Activated B cell treated with CpG ODN at 0.5 μM for 24 hours (primary cell): Measurements from ENCODE around the gene SMAP1. TPM values are rescaled to one million over a fixed set of nuclear protein-coding genes. Genes with fewer than 3 reads are reported as not detected.

Experiments used
- ATAC-seq: fragments of 200-7000 bp; cut with Tn5 transposase; one replicate; pipeline ENCODE4 v1.10.0; 2021; ENCODE audit warnings: low read depth, mild to moderate bottlenecking, moderate library complexity
- CTCF ChIA-PET: fragments of 350-600 bp; sonication (Branson Sonifier 250); formaldehyde crosslinking; loops from one replicate; lab custom pipeline; 2021; ENCODE audit warnings: antibody characterized with exemption; lab: Charles Lee
- POLR2A ChIA-PET: fragments of 350-600 bp; sonication (Branson Sonifier 250); formaldehyde crosslinking; loops from one replicate; lab custom pipeline; 2021; ENCODE audit warnings: antibody characterized with exemption; lab: Charles Lee
- DNase-seq: peaks from one replicate; pipeline ENCODE4 v3.0.0; 2022
- H3K27ac Mint-ChIP-seq: one replicate; pipeline ENCODE4 v1.8.0; 2020; ENCODE audit warnings: mixed read lengths
- H3K27me3 Mint-ChIP-seq: one replicate; pipeline ENCODE4 v1.8.0; 2021; ENCODE audit warnings: mixed read lengths
- H3K36me3 Mint-ChIP-seq: one replicate; pipeline ENCODE4 v1.8.0; 2021; ENCODE audit warnings: low read depth, mixed read lengths
- H3K4me1 Mint-ChIP-seq: one replicate; pipeline ENCODE4 v1.8.0; 2021; ENCODE audit warnings: mixed read lengths
- H3K4me3 Mint-ChIP-seq: one replicate; pipeline ENCODE4 v1.8.0; 2020; ENCODE audit warnings: mild to moderate bottlenecking, mixed read lengths
- H3K9me3 Mint-ChIP-seq: one replicate; pipeline ENCODE4 v1.8.0; 2020; ENCODE audit warnings: mixed read lengths
- CTCF ChIP-seq: fragments of 200-600 bp; IDR thresholded peaks from one replicate; pipeline ENCODE4 v1.8.0; 2022; ENCODE audit warnings: antibody characterized with exemption, mild to moderate bottlenecking
- intact Hi-C: fragments of 100-400 bp; cut with micrococcal nuclease; formaldehyde crosslinking; loops from one replicate; pipeline ENCODE4 v1.15.1; 2024
- total RNA-seq: library from RNA; stranded (reverse); gene quantifications from 2 replicates; pipeline ENCODE4 v1.2.3, GENCODE V29; 2022

Gene SMAP1
- total RNA-seq, 1 donor from 2014 or later = 21.6 TPM

DNA sequence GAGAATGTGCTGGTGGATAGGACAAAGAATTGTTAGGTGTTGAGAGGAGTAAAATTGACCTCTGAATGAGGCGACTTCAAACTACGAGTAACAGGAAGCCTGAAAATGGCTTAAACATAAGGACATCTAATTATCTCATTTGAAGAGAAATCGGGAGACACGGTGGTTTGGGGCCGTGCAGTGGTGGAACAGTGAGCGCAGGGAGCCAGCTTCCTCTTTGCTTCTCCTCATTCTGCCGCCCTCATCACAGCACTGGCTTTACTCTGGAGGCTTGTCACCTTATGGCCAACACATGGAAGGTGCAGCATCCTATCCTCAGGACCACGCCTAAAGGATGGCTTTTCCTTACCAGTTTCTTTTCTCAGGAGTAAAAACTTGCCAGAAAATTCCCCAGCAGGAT, 174.9 kb downstream of the SMAP1 start:
- Mint-ChIP-seq H3K27ac (no peak overlapping the region), H3K36me3 (peaks cover 27% of the 10 kb centered on the region)

GRCh38 chr6:70843328-70843918, 175.7 kb downstream of the SMAP1 start:
- no peak for DNase-seq
- no peaks in the 10 kb centered on the region for H3K9me3 Mint-ChIP-seq
- H3K36me3 Mint-ChIP-seq = peaks cover 26% of the 10 kb centered on the region
- H3K4me3 Mint-ChIP-seq = no peak overlapping the region
- no peak for TF ChIP-seq CTCF
- no peak for ATAC-seq
- intact Hi-C loops = no loop called here
- H3K4me1 Mint-ChIP-seq = peaks cover 7% of the 10 kb centered on the region
- no peaks in the 10 kb centered on the region for H3K27me3 Mint-ChIP-seq
- H3K27ac Mint-ChIP-seq = no peak overlapping the region
- ChIA-PET CTCF (interaction anchor here (0.5 to 1.9 kb wide), 3 partner anchors 41 to 139 kb away, joined by 4 to 7 read pairs (median 6); no protein-coding TSS in a partner anchor), POLR2A (no interaction called here)

More for the DNA sequence above, 174.9 kb downstream of the SMAP1 start:
- intact Hi-C loops = no loop called here
- CTCF ChIA-PET = interaction anchor here (0.9 kb wide), 1 partner anchor 42 kb away, joined by 4 read pairs; no protein-coding TSS in a partner anchor
- H3K27me3 Mint-ChIP-seq = no peaks in the 10 kb centered on the region
- no peaks in the 10 kb centered on the region for H3K9me3 Mint-ChIP-seq
- H3K4me3 Mint-ChIP-seq = no peak overlapping the region
- peaks cover 5% of the 10 kb centered on the region for H3K4me1 Mint-ChIP-seq
- DNase-seq = no peak
- POLR2A ChIA-PET = no interaction called here
- ATAC-seq = no peak
- no peak for TF ChIP-seq CTCF

DNA sequence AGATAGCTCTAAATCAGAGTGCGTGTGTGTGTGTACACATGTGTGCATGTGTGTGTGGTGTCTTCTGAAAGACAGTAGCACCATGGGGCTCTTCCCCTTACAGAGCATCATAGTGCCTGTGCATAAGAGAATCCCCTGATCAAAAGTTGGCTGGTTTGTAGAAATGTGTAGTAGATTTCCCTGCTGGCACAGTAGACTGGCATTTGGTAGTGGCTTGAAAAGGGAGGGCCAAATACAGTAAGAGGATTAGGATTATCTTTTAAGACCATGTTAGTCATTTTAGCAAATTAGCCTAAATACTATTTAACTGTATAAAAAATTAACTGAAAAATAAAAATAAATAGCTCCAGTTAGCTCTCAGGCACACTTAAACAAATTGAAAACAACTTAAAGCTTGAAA, 176.6 kb downstream of the SMAP1 start:
- H3K9me3 Mint-ChIP-seq = no peaks in the 10 kb centered on the region
- intact Hi-C loops = no loop called here
- no peak overlapping the region for H3K4me3 Mint-ChIP-seq
- ChIA-PET POLR2A (no interaction called here), CTCF (interaction anchor here (1.9 kb wide), 1 partner anchor 40 kb away, joined by 7 read pairs; no protein-coding TSS in a partner anchor)
- peaks cover 21% of the 10 kb centered on the region for H3K36me3 Mint-ChIP-seq
- H3K27me3 Mint-ChIP-seq = no peaks in the 10 kb centered on the region
- no peak for TF ChIP-seq CTCF
- peaks cover 12% of the 10 kb centered on the region for H3K4me1 Mint-ChIP-seq
- no peak for DNase-seq
- H3K27ac Mint-ChIP-seq = no peak overlapping the region
- no peak for ATAC-seq

DNA sequence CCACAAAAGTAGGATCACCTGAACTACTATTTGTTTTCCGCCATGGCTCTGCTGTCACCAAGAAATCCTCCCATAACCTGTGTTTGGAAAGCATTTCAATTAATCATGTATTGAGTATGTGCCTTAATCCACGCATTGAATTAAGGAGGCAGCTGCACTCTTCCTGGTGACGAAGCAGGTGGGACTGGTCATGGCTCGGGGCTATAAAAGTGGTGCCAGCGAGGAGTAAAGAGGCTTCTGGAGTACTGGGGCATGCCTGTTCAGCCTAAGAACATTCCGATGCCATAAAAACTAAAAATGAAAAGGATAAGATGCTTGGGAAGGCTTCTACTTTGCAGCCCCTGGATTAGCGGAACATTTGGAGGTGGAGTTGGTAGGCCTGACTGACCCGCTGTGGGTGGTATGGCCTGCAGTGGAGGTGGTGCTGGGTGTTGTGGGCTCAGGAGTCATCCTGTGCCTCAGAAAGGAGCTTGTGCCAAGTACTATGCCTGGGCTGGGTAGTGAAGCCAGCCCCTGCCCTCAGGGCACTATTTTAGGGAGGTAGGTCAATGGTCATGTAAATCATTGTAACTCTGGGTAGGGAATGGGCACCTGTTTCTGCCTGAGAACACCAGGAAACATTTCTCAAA, 178.6 kb downstream of the SMAP1 start:
- no peak overlapping the region for H3K4me3 Mint-ChIP-seq
- intact Hi-C loops = no loop called here
- H3K27me3 Mint-ChIP-seq = no peaks in the 10 kb centered on the region
- DNase-seq (no peak), ATAC-seq (no peak)
- H3K27ac Mint-ChIP-seq = no peak overlapping the region
- peaks cover 14% of the 10 kb centered on the region for H3K36me3 Mint-ChIP-seq
- CTCF ChIA-PET = no interaction called here
- POLR2A ChIA-PET = no interaction called here
- TF ChIP-seq CTCF = no peak
- no peaks in the 10 kb centered on the region for H3K9me3 Mint-ChIP-seq
- peaks cover 15% of the 10 kb centered on the region for H3K4me1 Mint-ChIP-seq
